Right lobe of liver (tissue), 4 donors: Measurements from ENCODE around the gene KIF5B.

Experiments
- POLR2A ChIP-seq: fragments of 450-650 bp; IDR thresholded peaks from one replicate; pipeline ENCODE4 v1.6.1; 2017; ENCODE audit warnings: antibody characterized with exemption, mild to moderate bottlenecking
- TF ChIP-seq, protein P1 (sequence below), 4 donors: fragments of 200-600 bp in 3 of 4; fragments of 450-650 bp in 1 of 4; IDR thresholded peaks; one replicate each; pipeline versions ENCODE4 v1.5.1 to v1.8.0; 2016 to 2022; ENCODE audit warnings: antibody characterized with exemption in 4 of 4, mild to moderate bottlenecking in 2 of 4
- donor health status: DM: no; HTN: no; CAD: no.
- donor health status: DM: no; HTN: no; CAD: no.
- donor health status: DM: no; HTN: yes; CAD: no.

DNA sequence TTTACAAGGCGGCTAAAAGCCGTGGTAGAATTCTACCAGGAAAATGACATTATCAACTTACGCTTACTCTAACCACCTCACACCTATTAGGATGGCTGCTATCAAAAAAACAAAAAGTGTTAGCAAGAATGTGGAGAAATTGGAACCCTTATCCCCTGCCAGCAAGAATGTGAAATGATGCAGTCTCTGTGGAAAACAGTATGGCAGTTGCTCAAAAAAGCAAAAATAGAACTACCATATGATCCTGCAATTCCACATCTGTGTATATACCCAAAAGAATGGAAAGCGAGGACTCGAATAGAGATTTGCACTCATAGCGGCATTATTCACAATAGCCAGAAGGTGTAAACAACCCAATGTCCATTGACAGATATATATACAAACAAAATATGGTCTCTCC lies 61.3 kb downstream of the KIF5B start:
- TF ChIP-seq, protein P1, sequence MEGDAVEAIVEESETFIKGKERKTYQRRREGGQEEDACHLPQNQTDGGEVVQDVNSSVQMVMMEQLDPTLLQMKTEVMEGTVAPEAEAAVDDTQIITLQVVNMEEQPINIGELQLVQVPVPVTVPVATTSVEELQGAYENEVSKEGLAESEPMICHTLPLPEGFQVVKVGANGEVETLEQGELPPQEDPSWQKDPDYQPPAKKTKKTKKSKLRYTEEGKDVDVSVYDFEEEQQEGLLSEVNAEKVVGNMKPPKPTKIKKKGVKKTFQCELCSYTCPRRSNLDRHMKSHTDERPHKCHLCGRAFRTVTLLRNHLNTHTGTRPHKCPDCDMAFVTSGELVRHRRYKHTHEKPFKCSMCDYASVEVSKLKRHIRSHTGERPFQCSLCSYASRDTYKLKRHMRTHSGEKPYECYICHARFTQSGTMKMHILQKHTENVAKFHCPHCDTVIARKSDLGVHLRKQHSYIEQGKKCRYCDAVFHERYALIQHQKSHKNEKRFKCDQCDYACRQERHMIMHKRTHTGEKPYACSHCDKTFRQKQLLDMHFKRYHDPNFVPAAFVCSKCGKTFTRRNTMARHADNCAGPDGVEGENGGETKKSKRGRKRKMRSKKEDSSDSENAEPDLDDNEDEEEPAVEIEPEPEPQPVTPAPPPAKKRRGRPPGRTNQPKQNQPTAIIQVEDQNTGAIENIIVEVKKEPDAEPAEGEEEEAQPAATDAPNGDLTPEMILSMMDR (IDR thresholded peaks at IDR 0.05) = no peak
- no peak for TF ChIP-seq POLR2A
